ENCODE measurements around the gene PXDN.
"Not testable (repeated sequence)": the region's sequence is repeated elsewhere in the genome, so short reads cannot be mapped to it uniquely, and the experiment has no call there.

Gene PXDN

DNA sequence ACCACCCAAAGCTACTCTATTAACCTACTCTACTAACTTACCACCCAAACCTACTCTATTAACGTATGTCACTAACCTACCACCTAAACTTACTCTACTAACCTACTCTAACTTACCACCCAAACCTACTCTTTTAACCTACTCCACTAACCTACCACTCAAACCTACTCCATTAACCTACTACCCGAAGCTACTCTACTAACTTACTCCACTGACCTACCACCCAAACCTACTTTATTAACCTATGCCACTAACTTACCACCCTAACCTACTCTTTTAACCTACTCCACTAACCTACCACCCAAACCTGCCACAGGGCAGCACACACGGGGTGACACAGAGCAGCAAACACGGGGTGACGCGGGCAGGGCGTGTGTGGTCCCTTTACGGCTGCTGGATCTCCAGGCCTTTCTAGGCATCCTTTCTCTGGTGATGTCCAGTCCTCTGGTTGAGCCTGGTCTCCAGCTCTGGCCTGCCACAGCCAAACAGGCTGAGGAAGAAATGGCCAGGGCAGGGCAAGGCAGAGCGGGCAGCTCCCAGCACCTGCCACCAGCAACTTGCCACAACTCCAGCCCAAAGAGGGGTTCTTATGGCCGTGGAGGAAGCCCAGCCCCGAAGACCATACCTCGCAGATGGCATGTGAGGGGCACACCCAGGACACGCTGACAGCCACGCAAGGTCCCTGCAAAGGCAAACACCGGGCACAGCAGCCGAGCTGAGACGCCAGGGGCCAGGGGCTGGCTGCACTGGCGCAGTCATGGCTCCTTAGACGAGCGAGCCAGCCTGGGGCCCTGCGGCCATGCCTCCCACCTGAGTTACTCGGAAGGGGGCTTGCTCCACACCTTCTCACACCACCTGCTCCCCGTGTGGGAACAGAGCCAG lies 25.7 kb downstream of the PXDN start:
- DNase-seq: no peak

DNA sequence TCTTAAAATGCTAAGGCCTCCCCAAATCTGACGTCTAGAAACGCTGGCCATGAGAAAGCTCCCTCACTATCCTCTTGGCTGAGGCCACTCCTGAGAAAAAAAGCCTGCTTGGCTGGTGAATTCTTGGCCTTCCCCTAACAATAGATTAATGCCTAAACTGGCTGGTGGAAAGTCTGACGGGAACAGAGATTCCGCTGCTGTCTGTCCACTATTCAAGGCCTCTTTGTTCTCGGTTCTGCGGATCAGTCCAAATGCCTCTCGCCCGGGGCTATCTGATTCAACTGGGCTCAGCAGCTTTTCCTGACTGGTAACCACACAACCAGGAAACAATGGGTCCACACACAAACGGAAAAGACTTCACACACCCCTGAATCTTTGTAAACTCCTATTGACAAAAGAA lies 27.2 kb downstream of the PXDN start:
- DNase-seq: no peak

GRCh38 chr2:1716441-1716840 lies 27.9 kb downstream of the PXDN start:
- no peak for DNase-seq

DNA sequence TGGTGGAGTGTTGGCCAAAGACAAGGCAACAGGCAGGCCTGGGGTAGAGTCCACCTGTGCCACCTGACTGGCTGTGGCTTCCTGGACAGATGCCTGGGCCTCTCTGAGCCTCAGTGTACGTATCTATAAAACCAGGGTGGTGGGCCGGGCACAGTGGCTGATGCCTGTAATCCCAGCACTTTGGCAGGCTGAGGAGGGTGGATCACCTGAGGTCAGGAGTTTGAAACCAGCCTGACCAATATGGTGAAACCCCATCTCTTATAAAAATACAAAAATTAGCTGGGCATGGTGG lies 28.4 kb downstream of the PXDN start:
- not testable (repeated sequence) for DNase-seq

GRCh38 chr2:1715184-1716013 lies 28.9 kb downstream of the PXDN start:
- DNase-seq: no peak

- DNase-seq: no peak
These were observed 29.8 kb downstream of the PXDN start for GRCh38 chr2:1714291-1715064.

- no peak for DNase-seq
These were observed 30.5 kb downstream of the PXDN start for GRCh38 chr2:1713839-1714236.

GRCh38 chr2:1713142-1713838 lies 31.0 kb downstream of the PXDN start:
- no peak for DNase-seq

DNA sequence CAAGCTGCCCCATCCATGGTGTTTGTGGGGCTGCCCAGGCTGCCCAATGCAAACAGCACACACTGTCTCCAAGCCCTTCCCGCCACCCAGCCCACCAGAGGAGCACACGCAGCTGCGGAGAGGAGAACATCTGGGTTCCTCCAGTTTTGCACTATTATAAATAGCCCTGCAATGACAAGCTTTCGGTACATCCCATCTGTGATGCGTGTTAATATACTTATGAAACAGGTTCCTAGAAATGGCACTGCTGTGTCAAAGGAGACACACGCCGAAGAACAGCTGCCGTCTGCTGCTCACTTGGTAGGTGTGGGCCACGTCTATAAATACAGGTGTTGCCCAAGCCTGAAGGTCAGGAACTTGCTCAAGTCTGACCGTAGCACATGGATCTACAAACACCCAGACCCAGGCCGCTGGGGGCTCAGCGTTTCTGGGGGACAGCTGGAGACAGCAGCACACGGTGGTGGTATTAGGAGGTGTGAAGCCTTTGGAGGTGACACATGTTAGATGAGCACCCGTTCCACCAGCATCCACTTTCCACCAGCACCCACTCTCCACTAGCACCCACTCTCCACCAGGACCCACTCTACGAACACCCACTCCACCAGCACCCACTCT lies 34.3 kb downstream of the PXDN start:
- no peak for DNase-seq

DNA sequence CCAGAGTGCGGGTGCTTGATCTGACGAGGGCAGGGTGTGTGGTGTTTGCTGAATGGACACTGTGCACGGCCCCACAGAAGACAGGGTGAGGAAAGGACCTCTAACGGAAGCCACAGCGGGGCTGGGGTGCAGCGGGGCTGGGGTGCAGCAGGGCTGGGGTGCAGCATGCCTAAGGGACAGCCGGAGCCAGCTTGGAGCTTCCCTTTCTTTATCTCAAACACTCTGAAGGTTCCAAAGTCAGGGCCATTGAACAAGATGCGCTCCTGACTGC lies 35.0 kb downstream of the PXDN start:
- no peak for DNase-seq

DNA sequence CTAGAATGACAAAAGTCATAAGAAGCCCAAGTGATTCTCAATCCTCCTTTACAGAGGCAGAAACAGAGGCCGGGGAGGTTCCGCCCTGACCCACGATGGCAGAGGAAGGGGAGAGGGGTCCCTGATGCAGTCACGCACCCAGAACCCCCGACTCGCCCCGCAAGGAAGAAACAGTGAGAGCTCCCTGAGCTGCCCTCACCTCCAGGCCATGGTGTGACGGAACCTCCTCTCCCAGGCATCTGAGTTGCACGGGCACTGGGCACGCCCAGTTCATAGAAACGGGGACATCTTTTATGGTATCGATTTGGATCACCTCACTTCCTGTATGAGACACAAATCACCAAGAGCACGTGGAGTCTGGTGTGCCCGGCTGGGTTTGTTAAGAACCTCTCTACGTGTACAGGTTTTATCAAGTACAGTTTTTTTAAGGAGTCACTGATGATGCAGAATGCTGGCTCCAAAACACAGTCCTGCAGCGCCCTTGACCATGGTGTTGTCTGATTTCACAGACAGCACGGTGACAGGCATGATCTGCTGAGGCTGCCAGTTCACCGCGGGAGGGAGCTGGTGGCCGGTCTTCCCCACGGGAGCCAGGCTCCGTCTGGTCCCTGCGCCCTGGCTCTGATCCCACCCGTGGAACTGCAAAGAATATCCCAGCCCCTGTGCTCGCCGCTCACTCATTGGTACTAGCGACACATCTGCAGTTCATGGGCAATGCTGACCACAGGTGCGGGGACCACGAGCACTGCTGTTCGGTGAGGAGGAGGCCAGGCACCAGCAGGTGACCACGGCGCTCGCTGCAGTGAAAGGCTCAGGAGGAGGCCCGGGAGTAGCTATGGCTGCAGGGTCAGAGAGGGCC lies 35.6 kb downstream of the PXDN start:
- DNase-seq: no peak

DNA sequence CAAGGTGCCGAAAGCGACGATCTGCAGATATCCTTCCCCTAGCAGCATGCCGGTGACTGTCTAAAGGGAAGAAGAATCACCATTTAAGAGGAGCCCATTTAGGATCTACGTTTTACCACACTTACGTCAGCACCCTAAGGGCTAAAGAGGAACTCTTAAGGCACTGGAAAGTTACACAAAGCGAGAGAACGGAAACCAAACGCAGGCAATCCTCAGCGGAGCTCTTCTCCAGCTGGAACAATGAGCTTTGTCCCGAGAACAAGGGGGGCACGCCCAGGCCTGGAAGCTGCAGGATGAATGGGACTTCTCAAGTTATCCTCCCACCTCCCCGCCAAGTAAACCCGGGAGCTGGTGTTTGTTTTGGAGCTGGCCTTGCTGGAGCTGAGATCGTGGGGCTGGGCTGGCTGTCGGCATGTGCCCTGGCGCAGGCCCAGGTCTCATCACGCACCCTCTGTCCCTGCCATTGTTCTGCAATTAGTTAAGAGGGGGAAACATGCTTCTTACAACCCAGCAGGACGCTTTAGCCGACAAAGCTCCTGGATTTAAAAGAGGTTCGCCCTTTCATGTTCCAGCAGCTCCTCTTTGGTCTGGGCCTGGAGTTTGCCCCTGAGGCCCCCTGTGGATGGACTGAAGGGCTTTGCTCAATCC lies 36.4 kb downstream of the PXDN start:
- no peak for DNase-seq

GRCh38 chr2:1706089-1706841 lies 38.0 kb downstream of the PXDN start:
- not testable (repeated sequence) for DNase-seq

- DNase-seq: no peak
These were observed 38.7 kb downstream of the PXDN start for GRCh38 chr2:1705557-1706076.

GRCh38 chr2:1704631-1705556 lies 39.4 kb downstream of the PXDN start:
- no peak for DNase-seq

DNA sequence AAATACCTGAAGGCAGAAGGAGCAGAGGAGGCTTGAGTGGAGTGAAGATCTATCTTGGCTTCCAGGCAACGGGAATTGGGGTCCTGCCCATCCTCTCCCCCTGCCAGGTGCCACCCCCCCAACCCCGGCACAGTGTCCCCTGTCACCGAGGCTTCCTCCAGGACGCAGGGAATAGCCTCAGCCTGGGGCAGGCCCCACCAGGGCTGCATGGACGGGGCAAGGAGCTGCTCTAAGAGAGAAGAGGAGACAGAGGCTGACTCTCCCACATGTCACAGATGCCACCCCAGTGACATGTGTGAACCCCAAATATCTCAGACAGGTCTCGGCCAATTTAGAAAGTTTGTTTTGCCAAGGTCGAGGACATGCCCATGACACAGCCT lies 42.1 kb downstream of the PXDN start:
- DNase-seq: no peak

DNA sequence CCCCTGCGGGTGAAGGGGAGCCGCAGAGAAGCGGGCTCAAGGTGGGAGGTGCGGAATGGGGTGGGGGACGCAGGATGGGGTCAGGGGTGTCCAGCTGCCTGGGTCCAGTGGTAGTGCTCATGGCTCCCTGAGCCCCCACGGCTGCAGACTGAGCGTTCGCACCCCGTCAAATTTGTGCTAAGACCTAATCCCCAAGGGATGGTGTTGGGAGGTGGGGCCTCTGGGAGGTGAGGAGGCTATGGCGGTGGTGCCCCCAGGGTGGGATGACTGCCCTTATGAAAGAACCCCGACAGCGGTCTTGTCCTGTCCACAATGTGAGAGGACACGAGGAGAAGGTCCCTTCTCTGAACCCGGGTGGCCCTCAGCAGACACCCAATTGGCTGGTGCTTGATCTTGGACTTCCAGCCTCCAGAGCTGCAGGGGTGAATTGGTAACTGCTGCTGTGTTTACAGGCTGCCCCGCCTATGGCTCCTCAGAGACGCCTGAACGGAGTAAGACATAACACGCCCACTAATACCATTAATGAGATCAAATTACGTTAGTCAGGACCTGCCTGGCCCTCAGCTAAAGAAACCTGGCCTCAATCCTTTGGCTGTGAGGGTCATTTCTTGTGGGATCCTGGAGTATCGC lies 42.6 kb downstream of the PXDN start:
- no peak for DNase-seq

- no peak for DNase-seq
These were observed 43.3 kb downstream of the PXDN start for GRCh38 chr2:1701020-1701419.

- DNase-seq: not testable (repeated sequence)
These were observed 43.9 kb downstream of the PXDN start for GRCh38 chr2:1700427-1700826.
